ENCODE results near the gene BCL10. TPM values are rescaled to one million over a fixed set of nuclear protein-coding genes. Genes with fewer than 3 reads are reported as not detected.
A peak's percentile ranks its signal among the peaks of the same experiment; 100 is the strongest.

Gene BCL10
- total RNA-seq, 4 donors from 2014 or later, result 8.7 to 15.1 (median 10.8) TPM

DNA sequence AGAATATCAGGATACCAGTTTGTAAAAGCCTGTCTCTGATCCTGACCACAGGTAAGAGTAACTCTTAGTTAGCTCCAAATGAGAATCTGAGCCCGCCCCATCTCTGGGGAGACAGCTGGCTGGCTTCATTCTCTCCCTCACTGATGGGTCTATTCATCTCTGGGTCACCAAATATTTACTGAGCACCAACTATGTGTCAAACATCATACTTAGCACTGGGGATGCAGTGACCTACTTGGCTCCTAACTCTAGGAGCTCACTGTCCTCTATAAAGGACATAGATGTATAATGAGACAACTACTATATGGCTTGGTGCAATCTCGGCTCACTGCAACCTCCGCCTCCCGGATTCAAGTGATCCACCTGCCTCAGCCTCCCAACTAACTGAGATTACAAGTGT is 29.8 kb upstream of the BCL10 start:
- H3K4me3 ChIP-seq, result no peak overlapping the region
- intact Hi-C loops (cut with DNase I), result loop anchor here (5.0 kb wide), 2 partner anchors 196 to 276 kb away; partner anchors contain the start of gene CCN1
- no peaks in the 10 kb centered on the region for H3K36me3 ChIP-seq
- no peaks in the 10 kb centered on the region for H3K9me3 ChIP-seq
- H3K4me1 ChIP-seq, result peaks cover 4 to 11% (median 9%) of the 10 kb centered on the region in 4 donors
- 94% methylated on average over 4 of the region's 4 CpGs for WGBS
- H3K27me3 ChIP-seq, result no peaks in the 10 kb centered on the region
- no peak overlapping the region for H3K27ac ChIP-seq (replicated peaks in 1 of 4)
- TF ChIP-seq POLR2A (IDR thresholded peaks at IDR 0.05; ENCODE audit: low read depth), result no peak
- no peak for DNase-seq (ENCODE audit: extremely low spot score)

DNA sequence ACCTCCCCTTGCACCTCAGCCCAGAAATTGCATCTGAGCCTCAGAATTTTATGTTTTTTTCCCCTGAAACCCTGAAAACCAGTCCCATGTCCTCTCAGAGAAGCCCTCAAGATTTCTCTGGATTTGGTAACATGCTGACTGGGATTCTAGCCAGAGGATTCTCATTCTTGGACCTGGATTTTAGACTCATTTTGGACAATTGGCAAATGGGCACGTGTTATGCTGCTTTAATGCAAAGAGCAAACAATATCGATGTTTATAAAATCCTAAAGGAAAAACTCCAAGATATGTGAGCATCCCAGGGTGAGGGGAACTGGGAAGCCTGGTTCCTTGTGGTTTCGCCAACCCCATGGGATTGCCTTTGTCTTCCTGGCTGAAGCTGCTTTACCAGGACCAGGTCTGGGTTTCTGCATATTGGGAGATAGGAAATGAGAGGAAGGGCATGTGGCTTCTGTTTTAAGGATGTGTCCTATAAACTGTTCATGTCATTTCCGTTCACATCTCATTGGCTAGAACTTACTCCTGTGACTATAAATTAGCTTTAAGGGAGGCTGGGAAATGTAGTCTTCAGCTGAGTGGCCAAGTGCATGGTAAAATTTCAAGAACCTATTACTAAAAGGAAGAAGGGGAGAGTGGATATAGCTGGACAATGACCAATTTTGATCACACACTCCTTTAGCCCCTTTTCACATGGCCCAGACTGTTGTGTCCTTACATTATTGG is 27.2 kb upstream of the BCL10 start:
- Histone ChIP-seq H3K27ac (replicated peaks in 1 of 4) (no peak overlapping the region), H3K36me3 (no peaks in the 10 kb centered on the region), H3K27me3 (no peaks in the 10 kb centered on the region), H3K4me1 (peaks cover 4 to 11% (median 9%) of the 10 kb centered on the region in 4 donors), H3K4me3 (no peak overlapping the region), H3K9me3 (no peaks in the 10 kb centered on the region)
- TF ChIP-seq EP300 (IDR thresholded peaks at IDR 0.05) (no peak), POLR2A (IDR thresholded peaks at IDR 0.05; ENCODE audit: low read depth) (no peak), CTCF (IDR thresholded peaks at IDR 0.05) (no peak)
- WGBS, result 59% methylated on average over 4 of the region's 4 CpGs
- DNase-seq (ENCODE audit: extremely low spot score), result no peak
- intact Hi-C loops (cut with DNase I), result no loop called here

GRCh38 chr1:85300140-85300539 is 23.7 kb upstream of the BCL10 start:
- Histone ChIP-seq H3K4me1 (peaks cover 14 to 24% (median 22%) of the 10 kb centered on the region in 4 donors), H3K9me3 (no peaks in the 10 kb centered on the region), H3K36me3 (no peaks in the 10 kb centered on the region), H3K27me3 (no peaks in the 10 kb centered on the region), H3K4me3 (no peak overlapping the region), H3K27ac (replicated peaks in 1 of 4) (no peak overlapping the region)
- 95% methylated on average over 3 of the region's 3 CpGs for WGBS
- intact Hi-C loops (cut with DNase I), result no loop called here
- no peak for DNase-seq (ENCODE audit: extremely low spot score)
- TF ChIP-seq POLR2A (IDR thresholded peaks at IDR 0.05; ENCODE audit: low read depth), result no peak
- TF ChIP-seq POLR2AphosphoS5 (IDR thresholded peaks at IDR 0.05), result no peak
- TF ChIP-seq EP300 (IDR thresholded peaks at IDR 0.05), result no peak
- TF ChIP-seq CTCF (IDR thresholded peaks at IDR 0.05), result no peak

GRCh38 chr1:85297855-85298629 is 21.6 kb upstream of the BCL10 start:
- intact Hi-C loops (cut with DNase I), result no loop called here
- WGBS, result 28% methylated on average over 11 of the region's 11 CpGs

DNA sequence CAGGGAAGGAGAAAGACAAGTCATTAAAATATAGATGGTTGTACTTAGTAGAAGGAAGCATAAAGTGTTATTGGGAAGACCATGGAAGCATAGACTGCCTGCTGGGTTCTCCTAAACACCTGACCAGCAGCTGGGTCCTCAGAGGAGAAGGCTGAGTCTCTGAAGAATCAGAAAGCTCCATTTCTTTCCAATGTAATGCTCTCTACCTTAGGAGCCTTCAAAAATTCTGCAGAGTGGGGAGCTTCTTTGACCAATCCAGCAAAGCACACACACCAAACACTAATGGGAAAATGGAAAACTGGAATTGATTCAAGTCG is 21.1 kb upstream of the BCL10 start:
- WGBS, result 27% methylated on average over 1 of the region's 1 CpG
- no peaks in the 10 kb centered on the region for H3K27me3 ChIP-seq
- TF ChIP-seq CTCF (IDR thresholded peaks at IDR 0.05) (no peak), POLR2AphosphoS5 (IDR thresholded peaks at IDR 0.05) (no peak), EP300 (IDR thresholded peaks at IDR 0.05) (no peak), POLR2A (IDR thresholded peaks at IDR 0.05; ENCODE audit: low read depth) (no peak)
- peak overlapping the region in 3 of 4 donors; percentile 4 to 28 (median 13) for H3K4me3 ChIP-seq
- peak overlapping the region; percentile 66 to 72 (median 69) for H3K27ac ChIP-seq (replicated peaks in 1 of 4)
- no peak for DNase-seq (ENCODE audit: extremely low spot score)
- no peaks in the 10 kb centered on the region for H3K36me3 ChIP-seq
- intact Hi-C loops (cut with DNase I), result no loop called here
- H3K4me1 ChIP-seq, result peaks cover 14 to 24% (median 22%) of the 10 kb centered on the region in 4 donors
- no peaks in the 10 kb centered on the region for H3K9me3 ChIP-seq

More at GRCh38 chr1:85297855-85298629, 21.6 kb upstream of the BCL10 start:
- Histone ChIP-seq H3K4me3 (peak overlapping the region in 3 of 4 donors; percentile 4 to 28 (median 13)), H3K9me3 (no peaks in the 10 kb centered on the region), H3K36me3 (no peaks in the 10 kb centered on the region), H3K27ac (replicated peaks in 1 of 4) (peak overlapping the region; percentile 66 to 72 (median 69)), H3K27me3 (no peaks in the 10 kb centered on the region), H3K4me1 (peaks cover 14 to 24% (median 22%) of the 10 kb centered on the region in 4 donors)
- no peak for DNase-seq (ENCODE audit: extremely low spot score)
- no peak for TF ChIP-seq POLR2A (IDR thresholded peaks at IDR 0.05; ENCODE audit: low read depth)
- peak in 1 of 2 donors; percentile 60 for TF ChIP-seq POLR2AphosphoS5 (IDR thresholded peaks at IDR 0.05)

All from esophagus muscularis mucosa (tissue), 4 donors.